ENCODE results near the gene MRPS35.
"Not testable (repeated sequence)": the region's sequence is repeated elsewhere in the genome, so short reads cannot be mapped to it uniquely, and the experiment has no call there.

The MRPS35 gene

GRCh38 chr12:27711317-27711682 is 668 bp downstream of the MRPS35 start:
- Histone ChIP-seq H3K9ac (ENCODE audit: insufficient read length) (peak overlapping the region; percentile 91), H3K9me3 (ENCODE audit: low read depth, low read length) (no peaks in the 10 kb centered on the region), H3K36me3 (ENCODE audit: insufficient read depth, low read length) (peaks cover 17% of the 10 kb centered on the region; the same call in 1 of the 2 replicates), H3K4me3 (peak overlapping the region; percentile 99), H3K27ac (peak overlapping the region; percentile 47)
- TF ChIP-seq FOXP2 (optimal IDR thresholded peaks at IDR 0.05; ENCODE audit: control extremely low read depth, extremely low read length, insufficient read depth) (no peak), EZH2 (IDR thresholded peaks at IDR 0.05) (no peak), POLR2AphosphoS5 (IDR thresholded peaks at IDR 0.05; ENCODE audit: borderline replicate concordance, low read depth, low read length) (no peak)
- DNase-seq (ENCODE audit: low read depth, low spot score): no peak

DNA sequence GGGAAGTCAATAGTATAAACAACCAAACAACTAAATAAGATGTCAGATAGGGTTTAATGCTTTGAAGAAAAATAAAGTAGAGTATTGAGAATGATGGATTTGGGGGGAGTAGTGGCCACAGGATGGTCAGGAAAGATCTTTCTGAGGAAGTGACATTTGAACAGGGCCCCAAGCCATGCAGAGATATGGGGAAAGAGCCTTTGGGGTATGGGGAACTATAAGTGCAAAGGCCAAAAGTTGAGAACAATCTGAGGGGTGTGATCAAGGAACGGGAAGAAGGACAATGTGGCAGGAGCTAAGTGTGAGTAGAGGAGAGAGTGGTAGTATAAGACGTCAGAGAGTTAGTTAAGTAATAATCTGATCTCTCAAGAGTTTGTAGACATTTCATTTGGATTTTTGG is 1.3 kb downstream of the MRPS35 start:
- Histone ChIP-seq H3K9me3 (ENCODE audit: low read depth, low read length) (no peaks in the 10 kb centered on the region), H3K4me3 (peak overlapping the region; percentile 99), H3K27ac (no peak overlapping the region), H3K9ac (ENCODE audit: insufficient read length) (peak overlapping the region; percentile 91), H3K36me3 (ENCODE audit: insufficient read depth, low read length) (peaks cover 23% of the 10 kb centered on the region; the same call in 1 of the 2 replicates)
- no peak for DNase-seq (ENCODE audit: low read depth, low spot score)
- TF ChIP-seq POLR2AphosphoS5 (IDR thresholded peaks at IDR 0.05; ENCODE audit: borderline replicate concordance, low read depth, low read length): no peak

GRCh38 chr12:27723212-27723611 is 12.6 kb downstream of the MRPS35 start:
- no peak overlapping the region for H3K27ac ChIP-seq
- no peak overlapping the region for H3K9ac ChIP-seq (ENCODE audit: insufficient read length)
- no peak for TF ChIP-seq FOXP2 (optimal IDR thresholded peaks at IDR 0.05; ENCODE audit: control extremely low read depth, extremely low read length, insufficient read depth)
- TF ChIP-seq POLR2AphosphoS5 (IDR thresholded peaks at IDR 0.05; ENCODE audit: borderline replicate concordance, low read depth, low read length): no peak
- TF ChIP-seq EZH2 (IDR thresholded peaks at IDR 0.05): no peak
- no peak for DNase-seq (ENCODE audit: low read depth, low spot score)
- H3K9me3 ChIP-seq (ENCODE audit: low read depth, low read length): no peaks in the 10 kb centered on the region
- H3K4me3 ChIP-seq: no peak overlapping the region
- peaks cover 58% of the 10 kb centered on the region for H3K36me3 ChIP-seq (ENCODE audit: insufficient read depth, low read length)

DNA sequence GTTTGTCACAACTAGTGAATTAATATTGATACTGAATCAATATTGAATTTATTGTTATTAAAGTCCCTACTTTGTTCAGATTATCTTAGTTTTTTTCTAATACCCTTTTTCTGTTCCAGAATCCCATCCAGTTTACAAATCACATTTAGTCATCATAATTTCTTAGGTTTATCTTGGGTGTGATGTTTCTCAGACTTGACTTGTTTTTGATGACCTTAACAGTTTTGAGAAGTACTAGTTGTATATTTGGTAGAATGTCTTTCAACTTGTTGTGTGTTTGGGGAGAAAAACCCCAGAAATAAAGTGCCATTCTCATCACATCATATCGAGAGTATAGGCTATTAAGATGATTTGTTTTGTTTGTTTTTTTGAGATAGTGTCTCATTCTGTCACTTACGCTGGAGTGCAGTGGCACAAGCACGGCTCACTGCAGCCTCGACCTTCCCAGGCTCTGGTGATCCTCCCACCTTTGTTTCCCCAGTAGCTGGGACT is 19.5 kb downstream of the MRPS35 start:
- TF ChIP-seq POLR2AphosphoS5 (IDR thresholded peaks at IDR 0.05; ENCODE audit: borderline replicate concordance, low read depth, low read length): no peak
- no peak for TF ChIP-seq FOXP2 (optimal IDR thresholded peaks at IDR 0.05; ENCODE audit: control extremely low read depth, extremely low read length, insufficient read depth)
- TF ChIP-seq EZH2 (IDR thresholded peaks at IDR 0.05): no peak

GRCh38 chr12:27732281-27732680 is 21.6 kb downstream of the MRPS35 start:
- Histone ChIP-seq H3K27ac (no peak overlapping the region), H3K36me3 (ENCODE audit: insufficient read depth, low read length) (peaks cover 42% of the 10 kb centered on the region)
- no peak for TF ChIP-seq EZH2 (IDR thresholded peaks at IDR 0.05)

More for the DNA sequence above, 19.5 kb downstream of the MRPS35 start:
- no peak for DNase-seq (ENCODE audit: low read depth, low spot score)
- H3K4me3 ChIP-seq: no peak overlapping the region
- no peaks in the 10 kb centered on the region for H3K9me3 ChIP-seq (ENCODE audit: low read depth, low read length)
- no peak overlapping the region for H3K27ac ChIP-seq
- peaks cover 46% of the 10 kb centered on the region for H3K36me3 ChIP-seq (ENCODE audit: insufficient read depth, low read length)
- H3K9ac ChIP-seq (ENCODE audit: insufficient read length): no peak overlapping the region

GRCh38 chr12:27733052-27733656 is 22.5 kb downstream of the MRPS35 start:
- no peak for TF ChIP-seq POLR2AphosphoS5 (IDR thresholded peaks at IDR 0.05; ENCODE audit: borderline replicate concordance, low read depth, low read length)
- no peak for TF ChIP-seq FOXP2 (optimal IDR thresholded peaks at IDR 0.05; ENCODE audit: control extremely low read depth, extremely low read length, insufficient read depth)
- no peak for TF ChIP-seq EZH2 (IDR thresholded peaks at IDR 0.05)
- Histone ChIP-seq H3K27ac (no peak overlapping the region), H3K4me3 (no peak overlapping the region), H3K9me3 (ENCODE audit: low read depth, low read length) (no peaks in the 10 kb centered on the region), H3K9ac (ENCODE audit: insufficient read length) (no peak overlapping the region), H3K36me3 (ENCODE audit: insufficient read depth, low read length) (peaks cover 46% of the 10 kb centered on the region)
- no peak for DNase-seq (ENCODE audit: low read depth, low spot score)

More at GRCh38 chr12:27732281-27732680, 21.6 kb downstream of the MRPS35 start:
- H3K4me3 ChIP-seq: no peak overlapping the region
- H3K9me3 ChIP-seq (ENCODE audit: low read depth, low read length): no peaks in the 10 kb centered on the region
- no peak for DNase-seq (ENCODE audit: low read depth, low spot score)
- H3K9ac ChIP-seq (ENCODE audit: insufficient read length): no peak overlapping the region

DNA sequence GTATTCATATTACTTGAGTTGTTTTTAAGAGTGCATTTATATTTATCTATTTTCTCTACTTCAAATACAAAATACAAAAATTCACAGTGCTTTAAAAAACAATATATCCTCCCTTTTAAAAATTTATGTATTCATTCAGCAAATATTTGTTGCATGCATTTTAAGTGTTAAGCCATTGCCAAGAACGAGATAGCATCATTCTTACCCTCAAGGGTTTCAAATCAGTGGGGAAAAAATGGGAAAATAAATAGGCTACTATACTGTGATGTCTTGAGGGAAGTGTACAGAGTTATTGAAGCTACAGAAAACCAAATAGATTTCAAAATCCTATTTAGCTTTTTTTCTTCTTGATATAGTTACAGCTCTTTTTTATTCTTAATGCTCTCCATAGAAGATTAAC is 23.2 kb downstream of the MRPS35 start:
- TF ChIP-seq FOXP2 (optimal IDR thresholded peaks at IDR 0.05; ENCODE audit: control extremely low read depth, extremely low read length, insufficient read depth): no peak

DNA sequence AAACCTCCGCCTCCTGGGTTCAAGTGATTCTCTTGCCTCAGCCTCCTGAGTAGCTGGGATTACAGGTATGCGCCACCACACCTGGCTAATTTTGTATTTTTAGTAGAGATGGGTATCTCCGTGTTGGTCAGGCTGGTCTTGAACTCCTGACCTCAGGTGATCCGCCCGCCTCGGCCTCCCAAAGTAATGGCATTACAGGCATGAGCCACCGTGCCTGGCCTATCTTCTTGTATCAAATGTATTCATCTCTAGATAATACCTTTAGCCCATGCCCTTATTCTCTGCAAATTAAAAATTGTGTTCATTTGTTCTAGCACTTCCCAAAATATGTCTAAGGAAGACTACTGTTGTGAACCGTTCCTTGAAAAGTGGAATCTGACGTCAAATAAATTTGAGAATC is 23.7 kb downstream of the MRPS35 start:
- peaks cover 56% of the 10 kb centered on the region for H3K36me3 ChIP-seq (ENCODE audit: insufficient read depth, low read length)
- not testable (repeated sequence) for H3K4me3 ChIP-seq; H3K9ac ChIP-seq (ENCODE audit: insufficient read length); DNase-seq (ENCODE audit: low read depth, low spot score); H3K27ac ChIP-seq; H3K9me3 ChIP-seq (ENCODE audit: low read depth, low read length)

More for the DNA sequence above, 23.2 kb downstream of the MRPS35 start:
- Histone ChIP-seq H3K36me3 (ENCODE audit: insufficient read depth, low read length) (peaks cover 50% of the 10 kb centered on the region), H3K9me3 (ENCODE audit: low read depth, low read length) (no peaks in the 10 kb centered on the region), H3K27ac (no peak overlapping the region), H3K9ac (ENCODE audit: insufficient read length) (no peak overlapping the region), H3K4me3 (no peak overlapping the region)
- DNase-seq (ENCODE audit: low read depth, low spot score): no peak

DNA sequence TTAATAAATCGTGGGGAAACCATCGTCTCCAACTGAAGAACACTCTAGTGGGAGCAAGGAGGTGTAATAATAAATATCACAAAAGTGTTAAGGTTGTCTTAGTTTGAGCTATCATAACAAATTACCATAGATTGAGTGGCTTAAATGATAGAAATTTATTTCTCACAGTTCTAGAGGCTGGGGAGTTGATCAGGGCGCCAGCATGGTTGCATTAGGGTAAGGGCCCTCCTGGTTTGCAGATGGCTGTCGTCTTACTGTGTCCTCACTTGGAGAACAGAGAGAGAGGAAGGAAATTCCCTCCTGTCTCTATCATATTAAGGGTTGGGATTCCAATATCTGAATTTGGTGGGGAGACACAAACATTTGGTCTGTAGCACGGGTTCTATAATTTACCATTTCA is 33.0 kb downstream of the MRPS35 start:
- Histone ChIP-seq H3K9me3 (ENCODE audit: low read depth, low read length) (no peaks in the 10 kb centered on the region), H3K27ac (no peak overlapping the region), H3K4me3 (no peak overlapping the region), H3K36me3 (ENCODE audit: insufficient read depth, low read length) (peaks cover 51% of the 10 kb centered on the region), H3K9ac (ENCODE audit: insufficient read length) (no peak overlapping the region)
- TF ChIP-seq POLR2AphosphoS5 (IDR thresholded peaks at IDR 0.05; ENCODE audit: borderline replicate concordance, low read depth, low read length) (no peak), FOXP2 (optimal IDR thresholded peaks at IDR 0.05; ENCODE audit: control extremely low read depth, extremely low read length, insufficient read depth) (no peak), EZH2 (IDR thresholded peaks at IDR 0.05) (no peak)
- no peak for DNase-seq (ENCODE audit: low read depth, low spot score)

- H3K27ac ChIP-seq; H3K4me3 ChIP-seq; H3K9me3 ChIP-seq (ENCODE audit: low read depth, low read length); H3K9ac ChIP-seq (ENCODE audit: insufficient read length); DNase-seq (ENCODE audit: low read depth, low spot score): not testable (repeated sequence)
- H3K36me3 ChIP-seq (ENCODE audit: insufficient read depth, low read length): peaks cover 30% of the 10 kb centered on the region
These were observed 35.1 kb downstream of the MRPS35 start for GRCh38 chr12:27745734-27746133.
